ENCODE data around the gene ZNF556.
"Not testable (repeated sequence)": the region's sequence is repeated elsewhere in the genome, so short reads cannot be mapped to it uniquely, and the experiment has no call there.

Gene ZNF556

GRCh38 chr19:2853015-2853606 lies 14.0 kb upstream of the ZNF556 start:
- H3K27me3 ChIP-seq (replicated peaks; ENCODE audit: control insufficient read depth, insufficient read depth, low read length, poor library complexity, severe bottlenecking) = no peaks in the 10 kb centered on the region
- no peak for DNase-seq
- H3K4me3 ChIP-seq (ENCODE audit: insufficient read depth, low read depth, low read length, poor library complexity, severe bottlenecking) = no peak overlapping the region
- H3K9me3 ChIP-seq (ENCODE audit: control insufficient read depth, low read length) = peaks cover 10% of the 10 kb centered on the region
- peaks cover 17% of the 10 kb centered on the region for H3K4me1 ChIP-seq (ENCODE audit: control insufficient read depth, insufficient read depth, low read length, poor library complexity, severe bottlenecking)
- H3K36me3 ChIP-seq (ENCODE audit: control insufficient read depth, insufficient read depth, low read length) = peaks cover 33% of the 10 kb centered on the region
- no peak overlapping the region for H3K27ac ChIP-seq (ENCODE audit: insufficient read depth, low read length, poor library complexity, severe bottlenecking)

- no peak for DNase-seq
- Histone ChIP-seq H3K27me3 (replicated peaks; ENCODE audit: control insufficient read depth, insufficient read depth, low read length, poor library complexity, severe bottlenecking) (no peaks in the 10 kb centered on the region), H3K36me3 (ENCODE audit: control insufficient read depth, insufficient read depth, low read length) (peaks cover 33% of the 10 kb centered on the region)
Measured at GRCh38 chr19:2854849-2855248, 12.3 kb upstream of the ZNF556 start.

GRCh38 chr19:2856457-2857050 lies 10.6 kb upstream of the ZNF556 start:
- DNase-seq = no peak
- peaks cover 10% of the 10 kb centered on the region for H3K9me3 ChIP-seq (ENCODE audit: control insufficient read depth, low read length)
- H3K27ac ChIP-seq (ENCODE audit: insufficient read depth, low read length, poor library complexity, severe bottlenecking) = no peak overlapping the region
- no peaks in the 10 kb centered on the region for H3K27me3 ChIP-seq (replicated peaks; ENCODE audit: control insufficient read depth, insufficient read depth, low read length, poor library complexity, severe bottlenecking)
- peaks cover 17% of the 10 kb centered on the region for H3K4me1 ChIP-seq (ENCODE audit: control insufficient read depth, insufficient read depth, low read length, poor library complexity, severe bottlenecking)
- H3K36me3 ChIP-seq (ENCODE audit: control insufficient read depth, insufficient read depth, low read length) = peaks cover 19% of the 10 kb centered on the region
- no peak overlapping the region for H3K4me3 ChIP-seq (ENCODE audit: insufficient read depth, low read depth, low read length, poor library complexity, severe bottlenecking)

More at GRCh38 chr19:2854849-2855248, 12.3 kb upstream of the ZNF556 start:
- Histone ChIP-seq H3K9me3 (ENCODE audit: control insufficient read depth, low read length) (peaks cover 10% of the 10 kb centered on the region), H3K4me3 (ENCODE audit: insufficient read depth, low read depth, low read length, poor library complexity, severe bottlenecking) (no peak overlapping the region), H3K27ac (ENCODE audit: insufficient read depth, low read length, poor library complexity, severe bottlenecking) (no peak overlapping the region), H3K4me1 (ENCODE audit: control insufficient read depth, insufficient read depth, low read length, poor library complexity, severe bottlenecking) (peaks cover 17% of the 10 kb centered on the region)

- peaks cover 17% of the 10 kb centered on the region for H3K4me1 ChIP-seq (ENCODE audit: control insufficient read depth, insufficient read depth, low read length, poor library complexity, severe bottlenecking)
- H3K9me3 ChIP-seq (ENCODE audit: control insufficient read depth, low read length) = no peaks in the 10 kb centered on the region
- H3K4me3 ChIP-seq (ENCODE audit: insufficient read depth, low read depth, low read length, poor library complexity, severe bottlenecking) = no peak overlapping the region
- no peaks in the 10 kb centered on the region for H3K27me3 ChIP-seq (replicated peaks; ENCODE audit: control insufficient read depth, insufficient read depth, low read length, poor library complexity, severe bottlenecking)
- H3K27ac ChIP-seq (ENCODE audit: insufficient read depth, low read length, poor library complexity, severe bottlenecking) = no peak overlapping the region
- no peak for DNase-seq
- H3K36me3 ChIP-seq (ENCODE audit: control insufficient read depth, insufficient read depth, low read length) = no peaks in the 10 kb centered on the region
Measured at GRCh38 chr19:2858864-2859263, 8.3 kb upstream of the ZNF556 start.

GRCh38 chr19:2863816-2864215 lies 3.3 kb upstream of the ZNF556 start:
- Histone ChIP-seq H3K27me3 (replicated peaks; ENCODE audit: control insufficient read depth, insufficient read depth, low read length, poor library complexity, severe bottlenecking) (no peaks in the 10 kb centered on the region), H3K36me3 (ENCODE audit: control insufficient read depth, insufficient read depth, low read length) (no peaks in the 10 kb centered on the region), H3K27ac (ENCODE audit: insufficient read depth, low read length, poor library complexity, severe bottlenecking) (no peak overlapping the region), H3K4me1 (ENCODE audit: control insufficient read depth, insufficient read depth, low read length, poor library complexity, severe bottlenecking) (no peaks in the 10 kb centered on the region), H3K4me3 (ENCODE audit: insufficient read depth, low read depth, low read length, poor library complexity, severe bottlenecking) (no peak overlapping the region), H3K9me3 (ENCODE audit: control insufficient read depth, low read length) (no peaks in the 10 kb centered on the region)
- no peak for DNase-seq

- no peaks in the 10 kb centered on the region for H3K36me3 ChIP-seq (ENCODE audit: control insufficient read depth, insufficient read depth, low read length)
- no peaks in the 10 kb centered on the region for H3K9me3 ChIP-seq (ENCODE audit: control insufficient read depth, low read length)
- no peaks in the 10 kb centered on the region for H3K27me3 ChIP-seq (replicated peaks; ENCODE audit: control insufficient read depth, insufficient read depth, low read length, poor library complexity, severe bottlenecking)
- H3K4me3 ChIP-seq (ENCODE audit: insufficient read depth, low read depth, low read length, poor library complexity, severe bottlenecking) = no peak overlapping the region
- H3K27ac ChIP-seq (ENCODE audit: insufficient read depth, low read length, poor library complexity, severe bottlenecking) = no peak overlapping the region
- no peaks in the 10 kb centered on the region for H3K4me1 ChIP-seq (ENCODE audit: control insufficient read depth, insufficient read depth, low read length, poor library complexity, severe bottlenecking)
- no peak for DNase-seq
Measured at GRCh38 chr19:2865334-2866100, 1.6 kb upstream of the ZNF556 start.

GRCh38 chr19:2866495-2867024 lies 575 bp upstream of the ZNF556 start:
- no peaks in the 10 kb centered on the region for H3K36me3 ChIP-seq (ENCODE audit: control insufficient read depth, insufficient read depth, low read length)

GRCh38 chr19:2869618-2870017 lies 2.5 kb downstream of the ZNF556 start:
- no peak for DNase-seq
- no peaks in the 10 kb centered on the region for H3K9me3 ChIP-seq (ENCODE audit: control insufficient read depth, low read length)
- no peak overlapping the region for H3K4me3 ChIP-seq (ENCODE audit: insufficient read depth, low read depth, low read length, poor library complexity, severe bottlenecking)
- no peak overlapping the region for H3K27ac ChIP-seq (ENCODE audit: insufficient read depth, low read length, poor library complexity, severe bottlenecking)
- H3K4me1 ChIP-seq (ENCODE audit: control insufficient read depth, insufficient read depth, low read length, poor library complexity, severe bottlenecking) = no peaks in the 10 kb centered on the region
- H3K27me3 ChIP-seq (replicated peaks; ENCODE audit: control insufficient read depth, insufficient read depth, low read length, poor library complexity, severe bottlenecking) = no peaks in the 10 kb centered on the region
- H3K36me3 ChIP-seq (ENCODE audit: control insufficient read depth, insufficient read depth, low read length) = no peaks in the 10 kb centered on the region

More at GRCh38 chr19:2866495-2867024, 575 bp upstream of the ZNF556 start:
- H3K27ac ChIP-seq (ENCODE audit: insufficient read depth, low read length, poor library complexity, severe bottlenecking) = no peak overlapping the region
- H3K27me3 ChIP-seq (replicated peaks; ENCODE audit: control insufficient read depth, insufficient read depth, low read length, poor library complexity, severe bottlenecking) = no peaks in the 10 kb centered on the region
- H3K9me3 ChIP-seq (ENCODE audit: control insufficient read depth, low read length) = no peaks in the 10 kb centered on the region
- H3K4me3 ChIP-seq (ENCODE audit: insufficient read depth, low read depth, low read length, poor library complexity, severe bottlenecking) = no peak overlapping the region
- no peaks in the 10 kb centered on the region for H3K4me1 ChIP-seq (ENCODE audit: control insufficient read depth, insufficient read depth, low read length, poor library complexity, severe bottlenecking)
- DNase-seq = no peak

- H3K9me3 ChIP-seq (ENCODE audit: control insufficient read depth, low read length); DNase-seq; H3K27me3 ChIP-seq (replicated peaks; ENCODE audit: control insufficient read depth, insufficient read depth, low read length, poor library complexity, severe bottlenecking); H3K4me1 ChIP-seq (ENCODE audit: control insufficient read depth, insufficient read depth, low read length, poor library complexity, severe bottlenecking); H3K36me3 ChIP-seq (ENCODE audit: control insufficient read depth, insufficient read depth, low read length); H3K4me3 ChIP-seq (ENCODE audit: insufficient read depth, low read depth, low read length, poor library complexity, severe bottlenecking); H3K27ac ChIP-seq (ENCODE audit: insufficient read depth, low read length, poor library complexity, severe bottlenecking): not testable (repeated sequence)
Measured at GRCh38 chr19:2872175-2872574, 5.0 kb downstream of the ZNF556 start.
